Dermis blood vessel endothelial cell (primary cell): ENCODE data around the gene USP36. TPM values are rescaled to one million over a fixed set of nuclear protein-coding genes. Genes with fewer than 3 reads are reported as not detected.
"Not testable (repeated sequence)": the region's sequence is repeated elsewhere in the genome, so short reads cannot be mapped to it uniquely, and the experiment has no call there.

ENCODE experiments used
- DNase-seq: peaks from one replicate; pipeline ENCODE4 v3.0.0; 2010
- total RNA-seq: library from RNA; depleted of rRNA; stranded (reverse); fragments of >200 nt; gene quantifications from 2 replicates; pipeline ENCODE4 v1.2.3, GENCODE V29; 2014

Gene USP36
- total RNA-seq, 1 donor from 2014 or later = 22.8 TPM

GRCh38 chr17:78789149-78789662 is 51.4 kb downstream of the USP36 start:
- DNase-seq = no peak

DNA sequence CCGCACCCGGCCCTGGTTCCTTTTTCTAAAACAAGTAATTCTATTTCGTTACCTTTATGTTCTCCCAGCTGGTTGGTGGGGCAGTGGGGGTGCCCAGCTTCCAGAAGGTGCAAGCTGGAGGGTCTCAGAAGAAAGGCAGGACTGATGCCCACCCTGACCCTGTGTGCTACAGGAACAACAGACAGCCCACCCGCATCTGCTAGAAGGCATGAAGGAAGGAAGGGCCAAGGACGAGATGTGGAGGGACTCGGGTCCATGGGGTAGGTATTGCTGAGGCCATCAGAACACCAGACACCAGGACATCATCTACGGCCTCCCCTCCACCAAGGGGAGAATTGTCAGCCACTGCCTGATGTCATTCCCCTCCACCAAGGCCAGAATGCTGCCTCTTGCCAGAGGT is 52.2 kb downstream of the USP36 start:
- no peak for DNase-seq

- DNase-seq = no peak
These were observed 53.2 kb downstream of the USP36 start for GRCh38 chr17:78787444-78787843.

GRCh38 chr17:78785663-78786057 is 55.0 kb downstream of the USP36 start:
- no peak for DNase-seq

DNA sequence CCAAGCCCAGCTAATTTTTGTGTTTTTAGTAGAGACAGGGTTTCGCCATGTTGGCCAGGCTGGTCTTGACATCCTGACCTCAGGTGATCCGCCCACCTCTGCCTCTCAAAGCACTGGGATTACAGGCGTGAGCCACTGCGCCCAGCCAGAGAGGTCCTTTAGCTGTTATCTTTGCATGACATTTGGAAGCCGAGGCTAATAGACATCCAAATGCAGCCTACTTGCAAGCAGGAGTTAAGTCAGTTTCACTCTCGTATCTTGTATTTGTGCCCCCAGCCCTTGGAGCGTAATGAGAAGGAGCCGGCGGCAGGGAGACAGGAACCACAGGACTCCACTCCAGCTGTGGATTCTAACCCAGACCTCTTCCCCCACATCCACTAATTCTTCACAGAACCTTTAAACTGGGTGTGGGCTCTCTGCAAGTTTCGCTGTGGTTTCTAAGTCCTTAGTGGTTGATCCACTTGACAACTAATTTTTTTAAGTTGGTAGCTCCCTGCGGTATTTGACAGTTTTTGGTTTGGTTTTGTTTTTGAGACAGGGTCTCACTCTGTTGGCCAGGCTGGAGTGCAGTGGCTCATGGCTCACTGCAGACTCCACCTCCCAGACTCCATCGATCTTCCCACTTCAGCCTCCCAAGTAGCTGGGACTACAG is 55.5 kb downstream of the USP36 start:
- DNase-seq = no peak

DNA sequence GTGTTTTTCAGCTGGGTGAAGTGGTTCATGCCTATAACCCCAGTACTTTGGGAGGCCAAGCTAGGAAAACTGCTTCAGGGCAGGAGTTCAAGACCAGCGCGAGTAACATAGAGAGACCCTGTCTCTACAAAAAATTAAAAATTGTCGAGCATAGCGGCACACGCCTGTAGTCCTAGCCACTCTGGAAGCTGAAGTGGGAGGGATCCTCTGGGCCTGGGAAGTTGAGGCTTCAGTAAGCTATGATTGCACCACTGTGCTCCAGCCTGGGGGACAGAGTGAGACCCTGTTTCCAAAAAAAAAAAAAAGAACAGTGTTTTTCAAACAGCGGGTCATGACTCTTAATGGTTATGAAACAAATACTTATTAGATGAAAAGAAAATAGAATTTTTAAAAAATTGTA is 56.3 kb downstream of the USP36 start:
- no peak for DNase-seq

GRCh38 chr17:78783711-78784324 is 56.8 kb downstream of the USP36 start:
- no peak for DNase-seq

- no peak for DNase-seq
These were observed 58.7 kb downstream of the USP36 start, which contains the start of gene CYTH1 for GRCh38 chr17:78781893-78782304. TSS of gene CYTH1 (minus strand) at chr17:78782273. CDS start at chr17:78782223, 50 bp downstream.

DNA sequence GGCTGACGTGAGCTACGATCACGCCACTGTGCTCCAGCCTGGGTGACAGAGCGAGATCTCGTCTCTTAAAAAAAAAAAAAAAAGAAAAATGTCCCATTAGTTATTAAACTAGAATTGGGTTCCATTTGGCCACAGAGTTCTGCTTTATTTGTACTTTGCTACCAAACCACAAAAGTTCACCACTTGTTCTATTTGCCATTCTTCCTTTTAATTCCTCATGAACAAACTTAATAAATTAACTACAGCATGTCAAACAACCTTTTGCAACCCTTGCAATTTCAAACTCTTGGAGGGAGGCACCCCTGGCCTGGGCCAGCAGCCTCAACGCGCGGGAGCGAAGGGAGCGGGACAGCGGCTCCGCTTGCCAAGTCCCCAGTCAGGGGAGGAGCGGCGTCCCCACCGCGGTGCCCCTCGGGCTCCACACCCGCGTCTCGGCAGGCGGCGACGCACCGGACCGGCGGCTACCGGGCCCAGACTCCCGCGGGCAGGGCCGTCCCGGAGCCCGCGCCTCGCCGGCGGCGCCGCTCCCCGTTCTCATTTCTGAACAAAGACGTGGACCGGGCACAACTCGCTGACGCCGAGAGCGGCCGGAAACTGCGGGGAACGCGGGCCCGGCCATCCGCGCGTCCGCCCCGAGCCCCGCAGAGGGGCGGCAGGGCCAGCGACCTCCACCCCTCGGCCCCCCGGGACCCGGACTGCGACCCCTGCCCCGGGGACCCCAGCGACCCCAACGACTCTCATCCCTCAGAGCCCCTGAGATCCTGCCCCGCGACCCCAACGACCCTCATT is 59.3 kb downstream of the USP36 start:
- peak; percentile 45 for DNase-seq

DNA sequence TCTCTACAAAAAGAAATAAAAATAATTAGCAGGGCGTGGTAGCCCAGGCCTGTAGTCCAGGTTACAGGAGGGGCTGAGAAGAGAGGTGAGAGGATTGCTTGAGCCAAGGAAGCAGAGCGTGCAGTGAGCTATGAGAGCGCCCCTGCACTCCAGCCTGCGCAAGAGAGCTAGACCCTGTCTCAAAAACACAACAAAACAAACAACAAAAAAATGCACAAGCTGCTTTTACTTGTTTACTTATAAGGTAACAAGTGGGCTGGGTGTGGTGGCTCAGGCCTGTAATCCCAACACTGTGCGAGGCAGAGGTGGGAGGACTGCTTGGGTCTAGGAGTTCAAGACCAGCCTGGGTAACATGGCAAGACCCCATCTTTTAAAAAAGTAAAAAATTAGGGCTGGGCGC is 60.3 kb downstream of the USP36 start:
- no peak for DNase-seq

DNA sequence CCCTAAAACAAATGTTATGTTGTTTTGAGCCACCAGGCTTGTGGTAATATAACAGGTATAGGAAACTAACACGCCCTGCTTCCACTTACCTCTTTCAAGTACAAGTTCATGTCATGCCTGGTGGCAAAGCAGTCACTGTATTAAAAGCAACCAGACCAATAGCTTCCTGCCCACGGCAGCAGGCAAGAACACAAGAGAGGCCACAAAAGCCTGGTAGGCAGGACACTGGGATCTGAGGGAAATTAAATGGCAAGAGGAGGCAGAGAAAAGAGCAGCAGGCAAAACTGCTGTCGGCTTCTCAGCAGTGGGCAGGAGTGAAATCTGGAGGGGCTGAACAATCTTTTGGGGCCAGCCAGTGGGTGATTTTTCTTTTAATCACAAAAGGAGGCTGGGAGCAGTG is 60.8 kb downstream of the USP36 start:
- DNase-seq = peak; percentile 28

- not testable (repeated sequence) for DNase-seq
These were observed 61.3 kb downstream of the USP36 start for GRCh38 chr17:78779286-78779651.

DNA sequence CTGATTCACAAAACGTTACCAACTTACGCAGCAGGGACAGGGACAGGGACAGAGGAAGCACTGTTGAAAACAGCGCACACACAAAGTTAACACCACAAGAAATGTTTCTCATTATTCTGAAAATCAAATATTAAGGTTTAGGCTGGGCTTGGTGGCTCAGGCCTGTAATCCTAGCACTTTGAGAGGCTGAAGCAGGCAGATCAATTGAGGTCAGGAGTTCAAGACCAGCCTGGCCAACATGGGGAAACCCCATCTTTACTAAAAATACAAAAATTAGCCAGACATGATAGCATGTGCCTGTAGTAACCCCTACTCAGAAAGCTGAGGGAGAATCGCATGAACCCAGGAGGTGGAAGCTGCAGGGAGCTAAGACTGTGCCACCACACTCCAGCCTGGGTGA is 62.7 kb downstream of the USP36 start:
- DNase-seq = no peak

- DNase-seq = no peak
These were observed 65.5 kb downstream of the USP36 start for GRCh38 chr17:78774956-78775571.

GRCh38 chr17:78774453-78774852 is 66.2 kb downstream of the USP36 start:
- DNase-seq = no peak

DNA sequence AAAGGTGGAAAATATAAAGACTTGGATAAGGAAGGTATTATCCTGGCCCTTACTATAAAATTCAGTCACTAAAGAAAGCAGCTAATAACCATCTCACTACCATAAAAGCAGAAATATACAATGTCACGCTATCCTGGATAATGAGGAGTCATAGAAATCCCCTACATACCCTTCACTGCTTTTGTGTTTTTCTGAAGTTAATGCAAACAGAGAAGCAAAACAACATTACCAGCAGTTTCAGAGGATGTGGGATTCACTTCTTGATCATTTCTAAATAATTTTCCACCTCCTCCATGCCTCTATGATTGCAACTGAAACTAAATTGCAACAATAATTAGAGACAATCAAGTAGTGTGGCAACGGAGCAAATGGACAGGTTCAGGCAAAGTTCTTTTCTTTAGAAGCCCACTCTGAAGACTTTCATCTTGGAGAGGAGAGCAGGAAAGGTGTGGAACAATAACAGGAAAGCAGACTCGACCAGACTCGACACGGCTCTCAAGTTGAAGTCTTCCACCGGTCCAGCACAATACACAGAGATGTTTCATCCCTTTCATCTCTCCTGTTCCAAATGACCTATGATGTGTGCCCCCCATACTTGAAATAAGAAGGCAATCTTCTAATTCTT is 68.7 kb downstream of the USP36 start:
- peak; percentile 60 for DNase-seq

DNA sequence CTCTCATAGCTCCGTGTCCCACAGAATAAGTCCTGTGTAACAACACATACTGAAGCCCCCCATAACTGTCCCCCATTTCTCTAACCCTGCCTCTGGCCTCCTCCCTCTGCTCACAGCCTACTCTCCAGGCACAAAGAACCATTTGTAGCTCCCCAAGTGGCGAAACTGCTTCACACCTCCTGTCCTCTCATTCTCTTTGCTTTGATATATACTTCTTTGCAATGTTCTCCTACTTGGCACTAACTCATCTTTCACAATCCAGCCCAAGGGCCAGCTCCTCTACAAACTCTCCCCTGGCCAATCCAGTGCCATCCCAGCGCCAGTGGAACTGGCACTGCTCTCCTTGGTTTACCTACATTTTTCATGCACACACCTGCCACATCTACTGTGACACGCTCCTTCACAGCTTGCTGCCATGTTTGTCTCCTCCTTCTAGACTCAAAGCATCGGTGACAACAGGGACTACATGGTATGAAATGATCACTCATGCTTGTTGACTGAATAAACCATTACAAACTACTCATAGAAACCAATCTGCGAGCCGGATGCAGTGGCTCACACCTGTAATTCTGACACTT is 71.3 kb downstream of the USP36 start:
- DNase-seq = no peak

- peak; percentile 50 for DNase-seq
These were observed 72.8 kb downstream of the USP36 start for GRCh38 chr17:78767806-78768205.

DNA sequence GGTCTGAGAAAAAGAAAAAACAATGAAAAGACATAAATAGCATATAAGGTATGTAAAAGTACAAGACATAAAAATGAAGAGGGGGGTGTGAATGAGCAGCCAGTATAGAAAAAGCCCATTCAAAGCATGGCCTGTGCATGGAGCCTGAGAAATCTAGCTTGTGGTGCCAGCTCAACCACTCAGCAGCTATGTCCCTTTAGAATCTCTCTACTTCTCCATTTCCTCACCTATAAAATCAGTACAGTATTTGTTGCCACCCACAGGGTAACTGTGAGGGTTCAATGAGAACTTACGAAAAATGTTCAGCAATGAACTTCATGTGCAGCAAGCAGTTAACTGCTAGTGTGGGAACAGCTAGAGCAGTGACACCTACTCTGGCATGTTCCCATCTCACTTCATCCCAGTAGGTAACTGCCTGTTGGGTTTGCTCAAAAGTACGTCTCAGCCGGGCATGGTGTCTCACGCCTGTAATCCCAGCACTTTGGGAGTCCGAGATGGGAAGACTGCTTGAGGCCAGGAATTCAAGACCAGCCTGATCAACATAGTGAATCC is 73.8 kb downstream of the USP36 start:
- DNase-seq = no peak

GRCh38 chr17:78766225-78766624 is 74.4 kb downstream of the USP36 start:
- DNase-seq = no peak

- DNase-seq = no peak
These were observed 74.8 kb downstream of the USP36 start for GRCh38 chr17:78765821-78766220.

GRCh38 chr17:78764871-78765270 is 75.7 kb downstream of the USP36 start:
- no peak for DNase-seq
